IMR-90 (cell line): Measurements from ENCODE around the gene LNX1. TPM values are rescaled to one million over a fixed set of nuclear protein-coding genes. Genes with fewer than 3 reads are reported as not detected.

Experiments used
- ATAC-seq: fragments of 200-7000 bp; cut with Tn5 transposase; 2 replicates; pipeline ENCODE4 v1.9.1; 2020; ENCODE audit warnings: low read depth, mild to moderate bottlenecking, moderate library complexity
- BruUV-seq: library from RNA; stranded (reverse); fragments of 400-500 nt; replicated peaks from 2 replicates; lab custom pipeline; 2021; lab: Mats Ljungman, UMichigan
- CTCF ChIA-PET: fragments of 300-600 bp; formaldehyde crosslinking; extraction: SDS; loops from one replicate; lab custom pipeline; 2021; ENCODE audit warnings: antibody characterized with exemption; lab: Yijun Ruan, JAX
- POLR2A ChIA-PET: fragments of 300-600 bp; sonication (Branson Sonifier 250); formaldehyde crosslinking; loops from one replicate; lab custom pipeline; 2022; ENCODE audit warnings: antibody characterized with exemption; ENCODE audit not compliant: unreplicated experiment; lab: Charles Lee
- DNase-seq: peaks from one replicate; pipeline ENCODE4 v3.0.0; 2013
- H2AFZ ChIP-seq: replicated peaks from 2 replicates; pipeline ENCODE3; 2013; ENCODE audit warnings: low read length, mild to moderate bottlenecking; ENCODE audit not compliant: poor library complexity
- H2AK5ac ChIP-seq: 2 replicates; pipeline ENCODE4 v1.6.1; 2013; ENCODE audit warnings: low read depth, low read length, inconsistent platforms
- H2AK9ac ChIP-seq: replicated peaks from 2 replicates; pipeline ENCODE3; 2013; ENCODE audit warnings: mild to moderate bottlenecking, low read depth, low read length, moderate library complexity; ENCODE audit not compliant: poor library complexity
- H2BK120ac ChIP-seq: 2 replicates; pipeline ENCODE4 v1.6.1; 2013; ENCODE audit warnings: low read depth, low read length, inconsistent platforms
- H2BK15ac ChIP-seq: 3 replicates; pipeline ENCODE4 v1.6.1; 2013; ENCODE audit warnings: low read depth, low read length, inconsistent platforms
- H2BK20ac ChIP-seq: 2 replicates; pipeline ENCODE4 v1.6.1; 2013; ENCODE audit warnings: low read depth, mild to moderate bottlenecking, inconsistent platforms, low read length, moderate library complexity
- H2BK5ac ChIP-seq: 2 replicates; pipeline ENCODE4 v1.6.1; 2013; ENCODE audit warnings: mild to moderate bottlenecking, low read depth, low read length, inconsistent platforms; ENCODE audit not compliant: poor library complexity, severe bottlenecking
- H3K14ac ChIP-seq: replicated peaks from 2 replicates; pipeline ENCODE4 v1.6.1; 2013; ENCODE audit warnings: low read depth, low read length, inconsistent platforms
- H3K18ac ChIP-seq: 2 replicates; pipeline ENCODE4 v1.6.1; 2013; ENCODE audit warnings: low read depth, low read length, control low read depth
- H3K23ac ChIP-seq: 2 replicates; pipeline ENCODE4 v1.6.1; 2013; ENCODE audit warnings: low read depth, low read length, inconsistent platforms
- H3K27ac ChIP-seq: 2 replicates; pipeline ENCODE4 v1.5.1; 2013; ENCODE audit warnings: mild to moderate bottlenecking, control low read depth, low read length; ENCODE audit not compliant: insufficient read depth
- H3K27me3 ChIP-seq: 2 replicates; pipeline ENCODE4 v1.6.1; 2013; ENCODE audit warnings: low read length; ENCODE audit not compliant: control insufficient read depth, insufficient read depth
- H3K36me3 ChIP-seq: 2 replicates; pipeline ENCODE4 v1.6.1; 2013; ENCODE audit warnings: low read length, mixed read lengths; ENCODE audit not compliant: control insufficient read depth, insufficient read depth
- H3K4ac ChIP-seq: 2 replicates; pipeline ENCODE4 v1.6.1; 2013; ENCODE audit warnings: low read depth, low read length, inconsistent platforms
- H3K4me1 ChIP-seq: 2 replicates; pipeline ENCODE4 v1.6.1; 2013; ENCODE audit warnings: low read length, mixed read lengths; ENCODE audit not compliant: control insufficient read depth, insufficient read depth
- H3K4me2 ChIP-seq: 2 replicates; pipeline ENCODE4 v1.6.1; 2013; ENCODE audit warnings: low read depth, mild to moderate bottlenecking, control low read depth, low read length, moderate library complexity
- H3K4me3 ChIP-seq: 2 replicates; pipeline ENCODE4 v1.5.1; 2013; ENCODE audit warnings: low read depth, mild to moderate bottlenecking, control low read depth, low read length, moderate library complexity; ENCODE audit not compliant: insufficient read depth
- H3K56ac ChIP-seq: 2 replicates; pipeline ENCODE4 v1.6.1; 2013; ENCODE audit warnings: low read length, inconsistent platforms; ENCODE audit not compliant: insufficient read depth; ENCODE audit errors: extremely low read depth
- H3K79me1 ChIP-seq, 2 experiments: 2 replicates each; pipeline ENCODE4 v1.6.1; 2013; ENCODE audit warnings: low read length in 2 of 2, inconsistent platforms in 1 of 2, low read depth in 1 of 2
- H3K9ac ChIP-seq: 2 replicates; pipeline ENCODE4 v1.6.1; 2013; ENCODE audit warnings: low read depth, low read length, control low read depth
- H3K9me1 ChIP-seq: 2 replicates; pipeline ENCODE4 v1.6.1; 2013; ENCODE audit warnings: low read length, inconsistent platforms; ENCODE audit not compliant: insufficient read depth
- H3K9me3 ChIP-seq: 2 replicates; pipeline ENCODE4 v1.6.1; 2013; ENCODE audit warnings: low read length; ENCODE audit not compliant: control insufficient read depth, insufficient read depth
- H4K20me1 ChIP-seq: 2 replicates; pipeline ENCODE4 v1.6.1; 2013; ENCODE audit warnings: low read length, inconsistent platforms; ENCODE audit not compliant: insufficient read depth
- H4K5ac ChIP-seq: 2 replicates; pipeline ENCODE4 v1.6.1; 2013; ENCODE audit warnings: mild to moderate bottlenecking, low read depth, low read length, control low read depth
- H4K8ac ChIP-seq, 2 experiments: 2 replicates each; pipeline ENCODE4 v1.6.1; 2013; ENCODE audit warnings: low read depth in 2 of 2, low read length in 2 of 2, control low read depth in 1 of 2, inconsistent platforms in 1 of 2
- H4K91ac ChIP-seq: 2 replicates; pipeline ENCODE4 v1.6.1; 2013; ENCODE audit warnings: low read depth, low read length, inconsistent platforms; ENCODE audit not compliant: insufficient read depth
- CEBPB ChIP-seq: IDR thresholded peaks from 2 replicates; pipeline ENCODE4 v1.6.1; 2012; ENCODE audit warnings: low read depth, low read length, improper control_type of control experiment
- CHD1 ChIP-seq: IDR thresholded peaks from 2 replicates; pipeline ENCODE4 v1.6.1; 2012; ENCODE audit warnings: low read depth, low read length, improper control_type of control experiment
- POLR2A ChIP-seq: IDR thresholded peaks from 2 replicates; pipeline ENCODE4 v1.6.1; 2012; ENCODE audit warnings: mild to moderate bottlenecking, low read depth, low read length
- RAD21 ChIP-seq: IDR thresholded peaks from 2 replicates; pipeline ENCODE4 v1.6.1; 2012; ENCODE audit warnings: low read length, improper control_type of control experiment
- RCOR1 ChIP-seq: IDR thresholded peaks from 2 replicates; pipeline ENCODE4 v1.6.1; 2012; ENCODE audit warnings: mild to moderate bottlenecking, low read length, improper control_type of control experiment; ENCODE audit not compliant: insufficient replicate concordance
- WGBS, 2 experiments: methylation state at CpG; one replicate each; pipeline versions ENCODE4 v1.1.5 to v1.1.7; 2013; ENCODE audit warnings: missing lambda C conversion rate in 2 of 2; ENCODE audit not compliant: insufficient read length in 1 of 2; ENCODE audit errors: extremely low coverage in 2 of 2; 5-methylcytosine and 5-hydroxymethylcytosine counted together
- dilution Hi-C: fragments of 300-500 bp; cut with HindIII; formaldehyde crosslinking; loops from one replicate; pipeline ENCODE4 v1.14.3; 2018; ENCODE audit warnings: low sequenced_read_pairs; ENCODE audit not compliant: unreplicated experiment
- in situ Hi-C: fragments of 300-500 bp; cut with MboI; formaldehyde crosslinking; loops from 3 replicates; pipeline ENCODE4 v1.14.3; 2019; ENCODE audit warnings: low sequenced_read_pairs, inconsistent platforms, mixed read lengths
- intact Hi-C: fragments of 100-400 bp; cut with micrococcal nuclease; formaldehyde crosslinking; loops from 2 replicates; pipeline ENCODE4 v1.10.0; 2022
- polyA plus RNA-seq, 3 experiments: library from polyadenylated mRNA; depleted of rRNA; stranded (reverse); fragments of >200 nt; gene quantifications; 2 replicates each; pipeline ENCODE4 v1.2.3, GENCODE V29; 2012; ENCODE audit warnings: low replicate concordance in 1 of 3
- total RNA-seq: library from RNA; depleted of rRNA; stranded (reverse); fragments of >200 nt; gene quantifications from 2 replicates; pipeline ENCODE4 v1.2.3, GENCODE V29; 2012
- TF ChIP-seq, protein P1 (sequence below): fragments of 150-350 bp; IDR thresholded peaks from 2 replicates; pipeline ENCODE4 v1.6.1; 2017; ENCODE audit warnings: mild to moderate bottlenecking, antibody characterized with exemption, low read length, low read depth

Gene LNX1
- total and polyA plus RNA-seq, 2 of the 4 experiments (the other 2 are of a cell fraction) = 0.15 to 0.36 TPM

DNA sequence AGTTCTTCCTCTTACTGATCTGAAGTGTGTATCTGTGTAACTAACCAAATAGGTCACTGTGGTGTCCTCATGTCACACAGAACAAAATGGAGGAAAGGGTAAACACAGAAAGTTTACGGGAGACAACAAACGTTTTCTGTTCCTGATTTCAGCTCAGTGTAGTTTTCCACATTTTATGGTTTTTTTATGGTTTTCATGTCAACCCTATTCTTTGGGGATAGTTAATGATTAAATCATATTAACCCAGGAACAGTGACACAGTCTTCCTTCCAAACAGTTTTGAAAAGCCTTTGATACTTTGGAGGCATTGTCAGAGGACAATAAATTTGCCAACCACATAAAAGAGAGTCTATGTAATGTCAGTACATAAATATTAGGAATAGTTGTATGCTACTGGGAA lies 4.2 kb downstream of the LNX1 start:
- H2BK15ac ChIP-seq = peak overlapping the region; percentile 35; the same call in 1 of the 3 replicates
- H3K4me1 ChIP-seq = peaks cover 14% of the 10 kb centered on the region
- intact Hi-C loops (loop anchor here (5.0 to 10.0 kb wide), 2 partner anchors 100 to 198 kb away; no protein-coding TSS in a partner anchor), in situ Hi-C loops (no loop called here), dilution Hi-C loops (no loop called here)
- no peak overlapping the region for H2AK9ac ChIP-seq
- peak overlapping the region; percentile 84 for H3K18ac ChIP-seq
- H3K36me3 ChIP-seq = no peaks in the 10 kb centered on the region
- H3K56ac ChIP-seq = no peak overlapping the region
- no peaks in the 10 kb centered on the region for H4K20me1 ChIP-seq
- no CpG with 5 or more reads among the region's 2 CpGs for WGBS, 2 experiments
- DNase-seq (no peak), ATAC-seq (no peak)
- H2BK5ac ChIP-seq = peak overlapping the region; percentile 1
- no peak overlapping the region for H2AFZ ChIP-seq
- peak overlapping the region; percentile 67; the same call in 1 of the 2 replicates for H3K4ac ChIP-seq
- H3K23ac ChIP-seq = no peak overlapping the region
- TF ChIP-seq RAD21 (no peak), RCOR1 (no peak), CHD1 (no peak), CEBPB (no peak), POLR2A (no peak)
- TF ChIP-seq, protein P1, sequence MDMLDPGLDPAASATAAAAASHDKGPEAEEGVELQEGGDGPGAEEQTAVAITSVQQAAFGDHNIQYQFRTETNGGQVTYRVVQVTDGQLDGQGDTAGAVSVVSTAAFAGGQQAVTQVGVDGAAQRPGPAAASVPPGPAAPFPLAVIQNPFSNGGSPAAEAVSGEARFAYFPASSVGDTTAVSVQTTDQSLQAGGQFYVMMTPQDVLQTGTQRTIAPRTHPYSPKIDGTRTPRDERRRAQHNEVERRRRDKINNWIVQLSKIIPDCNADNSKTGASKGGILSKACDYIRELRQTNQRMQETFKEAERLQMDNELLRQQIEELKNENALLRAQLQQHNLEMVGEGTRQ = no peak
- 0 out of 2 replicates have a peak, but pooled peaks cover 4% of the 10 kb centered on the region for H3K9me1 ChIP-seq
- no TSS peak for BruUV-seq
- peak overlapping the region; percentile 70; the same call in 1 of the 2 replicates for H2BK20ac ChIP-seq
- ChIA-PET CTCF (no interaction called here), POLR2A (no interaction called here)
- no peaks in the 10 kb centered on the region for H3K79me1 ChIP-seq
- peak overlapping the region; percentile 76 for H2BK120ac ChIP-seq
- no peak overlapping the region; the same call in 1 of the 2 replicates for H4K5ac ChIP-seq
- no peak overlapping the region for H4K8ac ChIP-seq
- peak overlapping the region; percentile 82; the same call in 1 of the 2 replicates for H2AK5ac ChIP-seq
- H3K9me3 ChIP-seq = no peaks in the 10 kb centered on the region
- H3K14ac ChIP-seq = peak overlapping the region; percentile 50; the same call in 1 of the 2 replicates
- H3K4me2 ChIP-seq = no peak overlapping the region
- H3K9ac ChIP-seq = no peak overlapping the region
- H3K27ac ChIP-seq = no peak overlapping the region
- peak overlapping the region; percentile 75 for H4K91ac ChIP-seq
- H3K27me3 ChIP-seq = no peaks in the 10 kb centered on the region
- no peak overlapping the region for H3K4me3 ChIP-seq
